Measurements from ENCODE around the gene EIF3K.
A peak's percentile ranks its signal among the peaks of the same experiment; 100 is the strongest.

Gene EIF3K

GRCh38 chr19:38669552-38669951 lies 50.6 kb downstream of the EIF3K start:
- DNase-seq, result no peak

DNA sequence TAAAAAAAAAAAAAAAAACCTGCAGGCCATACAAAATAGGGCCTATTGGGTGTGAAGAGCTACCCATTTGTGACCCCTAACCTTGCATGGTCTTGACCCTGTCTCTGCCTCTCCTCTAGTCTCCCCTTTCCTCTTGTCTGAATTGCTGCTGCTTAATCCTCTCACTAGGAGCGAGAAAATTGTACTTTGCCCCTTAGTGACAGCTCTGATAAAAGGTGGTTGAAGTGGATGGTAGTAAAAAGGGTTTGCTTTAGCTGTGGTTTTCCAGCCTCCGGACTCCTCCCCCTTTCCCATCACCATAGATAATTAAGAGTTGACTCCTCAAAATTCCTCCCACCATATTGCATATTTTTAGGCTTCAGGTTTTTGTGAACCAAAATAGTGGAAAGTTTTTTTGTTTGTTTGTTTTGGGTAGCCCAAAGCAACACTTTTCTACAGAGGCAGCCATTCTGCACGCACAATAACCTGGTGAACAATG lies 52.0 kb downstream of the EIF3K start:
- no peak for DNase-seq

DNA sequence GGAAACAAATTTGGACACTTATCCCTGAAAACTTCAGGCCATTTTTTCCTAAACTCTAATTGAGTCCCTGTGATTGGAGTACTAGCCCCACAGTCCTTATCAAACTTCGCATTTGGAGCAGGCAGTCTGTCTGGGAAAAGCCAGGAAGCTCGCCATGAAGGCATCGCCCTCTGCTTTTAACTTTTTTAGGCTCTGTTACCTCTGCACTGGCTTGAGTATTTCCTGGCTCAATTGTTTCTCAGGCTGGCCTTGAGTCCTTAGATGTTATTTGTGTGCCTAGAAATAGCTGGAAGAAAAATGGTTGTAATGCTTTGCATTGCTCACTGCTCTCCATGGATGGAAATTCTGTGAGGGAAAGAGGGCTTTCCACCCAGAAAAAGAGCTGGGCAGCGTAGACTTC lies 52.7 kb downstream of the EIF3K start:
- DNase-seq, result no peak

DNA sequence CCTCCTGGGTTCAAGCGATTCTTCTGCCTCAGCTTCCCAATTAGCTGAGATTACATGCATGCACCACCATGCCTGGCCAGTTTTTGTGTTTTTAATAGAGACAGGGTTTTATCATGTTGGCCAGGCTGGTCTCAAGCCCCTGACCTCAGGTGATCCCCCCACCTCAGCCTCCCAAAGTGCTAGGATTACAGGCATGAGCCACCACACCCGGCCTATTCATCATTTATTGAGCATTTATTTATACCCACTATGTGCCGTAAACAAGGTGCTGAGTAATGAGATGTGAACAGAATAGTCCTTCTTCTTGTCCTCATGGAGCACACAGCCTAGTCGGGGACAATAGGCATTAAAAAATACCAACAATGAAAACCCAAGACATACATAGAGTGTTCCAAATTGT lies 54.0 kb downstream of the EIF3K start:
- no peak for DNase-seq

DNA sequence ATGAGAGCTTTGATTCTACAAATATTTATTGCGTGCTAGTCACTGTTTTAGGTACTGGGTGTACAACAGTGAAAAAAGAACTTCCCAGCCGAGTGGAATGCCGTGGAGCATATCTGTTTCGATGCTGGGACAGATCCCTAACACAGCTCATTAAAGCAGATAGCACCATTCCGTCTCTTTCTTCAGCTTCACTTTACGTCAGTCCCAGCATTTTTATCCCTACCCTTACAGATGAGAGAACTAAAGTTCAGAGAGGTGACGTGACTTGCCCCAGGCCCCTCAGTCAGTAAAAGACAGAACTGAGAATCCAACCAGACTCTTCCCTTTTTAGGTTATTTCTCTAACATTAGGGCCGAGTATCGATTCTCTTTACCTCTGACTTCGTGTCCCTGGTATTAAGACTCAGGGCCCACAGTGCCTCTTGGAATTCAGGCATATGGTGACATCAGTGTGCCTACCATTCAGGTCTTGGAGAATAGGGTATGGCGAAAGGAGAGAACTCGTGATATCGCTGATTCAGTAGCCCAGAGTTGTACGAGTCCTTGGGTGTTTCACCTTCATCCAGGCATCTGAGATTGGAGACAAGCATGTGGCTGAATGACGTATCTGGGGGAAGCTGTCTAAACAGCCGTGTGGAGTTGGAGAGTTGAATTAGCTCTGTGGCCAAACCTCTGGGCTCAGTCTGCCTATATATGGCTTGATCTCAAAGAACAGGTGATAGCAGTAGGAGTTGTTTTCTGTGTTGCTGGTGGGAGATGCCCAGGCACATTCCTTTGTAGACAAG lies 55.6 kb downstream of the EIF3K start:
- DNase-seq, result no peak

GRCh38 chr19:38675611-38676010 lies 56.6 kb downstream of the EIF3K start:
- no peak for DNase-seq

DNA sequence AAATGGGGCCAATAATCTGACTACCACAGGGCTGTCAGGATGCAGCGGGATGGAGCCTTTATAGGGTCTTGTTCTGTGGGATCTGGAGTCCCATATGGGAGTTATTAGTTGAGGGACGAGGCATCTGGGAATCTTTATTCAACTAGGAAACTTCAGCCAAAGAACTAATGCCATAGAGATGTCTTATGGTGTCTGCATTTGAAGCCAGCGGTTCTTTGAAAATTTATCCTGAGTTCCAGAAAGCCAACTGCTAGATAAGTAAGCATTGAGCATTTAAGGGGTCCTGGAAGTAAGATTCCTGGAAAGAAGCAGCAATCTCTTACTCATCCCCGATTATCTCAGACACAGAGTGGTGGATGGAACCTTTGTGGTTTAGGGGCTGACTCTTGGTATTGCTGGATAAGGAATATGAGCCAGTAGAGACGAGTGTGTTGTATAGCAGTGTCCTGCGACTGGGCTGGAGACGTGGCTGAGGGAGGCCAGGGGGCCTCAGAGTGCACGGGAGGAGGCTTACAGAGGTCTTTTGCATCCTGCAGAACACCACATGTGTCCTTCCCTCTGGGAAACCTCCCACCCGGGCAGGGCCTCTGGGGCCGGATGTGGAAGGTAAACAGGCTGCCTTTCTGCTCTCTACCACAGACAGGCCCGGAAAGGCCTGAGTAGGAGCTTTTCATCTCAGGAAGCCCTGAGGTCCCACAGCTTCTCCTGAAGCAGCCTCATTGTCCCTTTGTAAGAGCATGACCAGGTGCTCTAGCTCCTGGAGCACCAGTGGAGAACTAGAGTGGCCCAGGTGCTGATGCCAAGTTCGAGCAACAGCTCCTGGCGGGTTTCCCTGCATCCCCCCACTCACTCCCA lies 57.3 kb downstream of the EIF3K start:
- DNase-seq, result peak; percentile 61

- no peak for DNase-seq
Observed at GRCh38 chr19:38676878-38677646, 58.1 kb downstream of the EIF3K start.

DNA sequence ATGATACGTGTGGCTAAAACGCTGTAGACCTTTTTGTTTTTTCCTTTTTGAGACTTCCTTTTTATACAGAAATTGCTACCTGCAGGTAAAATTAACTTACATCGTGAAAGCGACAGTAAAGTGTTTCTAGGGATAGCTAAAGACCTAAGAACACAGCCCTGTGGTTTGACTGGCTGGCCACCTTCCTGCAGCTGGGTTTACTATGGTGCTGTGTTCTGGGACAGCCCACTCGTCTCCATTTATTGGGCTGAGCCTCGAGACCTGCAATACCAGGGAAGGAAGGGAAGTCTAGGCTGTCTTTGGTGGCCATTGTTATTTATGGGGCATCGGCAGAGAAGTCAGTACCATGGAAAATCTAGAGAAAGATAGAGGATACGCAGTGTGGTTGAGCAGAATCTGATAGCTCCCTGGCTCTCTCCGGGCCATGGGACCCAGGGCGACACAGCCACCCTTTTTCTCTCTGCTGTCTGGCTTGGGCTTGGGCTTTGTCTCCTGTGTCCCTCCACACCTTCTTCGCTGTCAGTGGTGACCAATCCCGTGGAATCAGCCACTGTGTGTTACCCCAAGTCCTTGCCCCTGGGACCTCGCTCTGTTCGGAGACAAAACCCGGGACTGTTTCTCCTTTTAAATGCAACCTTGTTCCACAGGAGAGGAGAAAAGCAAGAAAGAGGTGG lies 59.4 kb downstream of the EIF3K start:
- no peak for DNase-seq

DNA sequence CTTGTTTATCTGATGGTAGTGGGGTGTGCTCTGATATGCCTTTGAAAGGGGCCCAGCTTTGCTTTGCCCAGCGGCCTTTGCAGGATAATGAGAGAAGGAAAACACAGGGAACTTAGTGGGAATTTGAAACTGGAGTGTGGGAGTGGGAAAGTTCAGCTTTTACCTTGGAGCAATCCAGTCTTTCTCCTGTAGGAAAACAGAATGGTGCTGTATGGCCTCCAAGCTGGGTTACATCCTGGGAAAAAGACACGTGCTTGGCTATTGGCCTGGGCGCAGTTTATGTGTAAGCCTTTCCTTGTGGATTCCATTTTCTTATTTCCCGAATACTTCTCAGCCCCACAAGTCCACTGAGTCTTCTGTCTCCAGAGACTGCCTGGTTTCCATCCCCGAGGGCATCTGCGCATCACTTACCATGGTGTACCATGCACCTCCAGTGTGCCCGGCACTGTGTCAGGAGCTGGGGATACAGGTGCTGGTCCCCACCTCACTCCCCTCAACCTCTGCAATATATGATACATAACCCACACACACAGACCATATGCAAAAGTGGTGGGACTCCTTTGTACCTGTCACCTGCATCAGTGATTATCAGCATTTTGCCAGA lies 60.0 kb downstream of the EIF3K start:
- DNase-seq, result no peak

GRCh38 chr19:38679839-38680238 lies 60.9 kb downstream of the EIF3K start:
- no peak for DNase-seq

GRCh38 chr19:38682195-38682867 lies 63.3 kb downstream of the EIF3K start:
- DNase-seq, result no peak

- no peak for DNase-seq
Observed at GRCh38 chr19:38682872-38683392, 63.9 kb downstream of the EIF3K start.

DNA sequence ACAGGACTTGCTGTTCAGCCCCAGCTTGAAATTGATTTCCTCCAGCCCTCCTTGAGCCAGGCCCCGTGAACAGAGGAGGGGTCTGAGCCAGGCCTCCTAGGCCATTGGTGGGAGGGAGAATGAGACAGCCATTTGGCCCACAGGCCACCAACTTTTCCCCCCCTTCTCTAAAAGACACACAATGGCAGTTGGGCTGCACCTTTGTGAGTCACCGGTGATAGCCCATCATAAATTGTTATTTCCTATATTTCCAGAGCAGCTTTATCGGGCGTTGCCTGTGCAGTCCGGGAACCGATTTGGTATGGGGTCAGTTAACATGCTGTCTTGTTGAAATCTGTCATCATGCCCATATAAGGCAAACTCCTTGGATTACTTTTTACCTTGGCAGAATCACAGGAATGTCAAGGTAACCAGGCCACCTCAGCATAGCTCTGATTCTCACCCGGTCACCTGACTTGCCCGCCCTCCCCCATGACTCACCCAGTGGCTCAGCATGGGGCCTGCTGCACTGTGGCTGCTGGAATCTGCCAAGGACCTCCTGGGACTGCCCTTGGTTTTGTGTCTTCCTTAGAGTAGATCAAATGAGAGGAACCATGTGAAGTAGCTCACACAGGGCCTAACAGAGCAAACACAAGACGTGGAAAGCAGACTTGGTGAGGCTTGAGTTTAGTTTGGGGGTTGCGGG lies 64.5 kb downstream of the EIF3K start:
- peak; percentile 69 for DNase-seq

DNA sequence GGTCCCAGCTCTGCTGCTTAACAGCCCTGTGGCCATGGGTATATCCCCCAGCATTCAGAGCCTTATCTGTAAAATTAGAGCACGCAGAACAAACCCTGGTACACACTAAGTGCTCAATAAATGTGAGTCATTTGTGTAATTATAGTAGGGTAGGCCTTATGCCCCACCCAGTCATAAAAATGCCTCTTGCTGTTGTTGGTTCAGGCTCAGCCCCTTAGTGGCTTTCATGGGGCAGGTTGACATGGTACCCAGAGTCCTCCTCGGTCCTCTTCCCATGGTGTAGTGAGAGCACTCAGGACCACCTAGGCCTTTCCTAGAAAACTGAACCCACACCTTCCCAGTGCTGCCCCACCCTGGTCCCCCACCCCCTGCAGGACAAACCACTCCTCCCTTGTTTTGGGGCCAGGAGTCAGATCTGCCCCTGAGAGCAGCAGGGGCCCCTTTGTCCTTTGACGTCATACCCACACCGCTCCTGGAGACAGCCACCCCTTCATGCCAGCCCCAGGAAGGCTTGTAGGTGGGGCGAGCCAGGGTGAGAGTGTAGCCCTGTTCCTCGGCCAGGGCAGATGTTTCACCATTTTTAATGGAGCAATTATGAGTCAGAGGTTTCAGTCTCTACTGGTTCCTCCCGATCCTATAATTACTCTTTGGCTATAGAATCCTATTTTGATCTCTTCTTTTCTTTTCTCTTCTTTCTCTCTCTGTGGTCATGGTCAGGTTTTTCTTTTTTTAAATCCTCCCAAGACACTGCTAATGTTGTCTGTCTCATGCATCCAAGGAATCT lies 65.3 kb downstream of the EIF3K start:
- DNase-seq, result peak; percentile 71

DNA sequence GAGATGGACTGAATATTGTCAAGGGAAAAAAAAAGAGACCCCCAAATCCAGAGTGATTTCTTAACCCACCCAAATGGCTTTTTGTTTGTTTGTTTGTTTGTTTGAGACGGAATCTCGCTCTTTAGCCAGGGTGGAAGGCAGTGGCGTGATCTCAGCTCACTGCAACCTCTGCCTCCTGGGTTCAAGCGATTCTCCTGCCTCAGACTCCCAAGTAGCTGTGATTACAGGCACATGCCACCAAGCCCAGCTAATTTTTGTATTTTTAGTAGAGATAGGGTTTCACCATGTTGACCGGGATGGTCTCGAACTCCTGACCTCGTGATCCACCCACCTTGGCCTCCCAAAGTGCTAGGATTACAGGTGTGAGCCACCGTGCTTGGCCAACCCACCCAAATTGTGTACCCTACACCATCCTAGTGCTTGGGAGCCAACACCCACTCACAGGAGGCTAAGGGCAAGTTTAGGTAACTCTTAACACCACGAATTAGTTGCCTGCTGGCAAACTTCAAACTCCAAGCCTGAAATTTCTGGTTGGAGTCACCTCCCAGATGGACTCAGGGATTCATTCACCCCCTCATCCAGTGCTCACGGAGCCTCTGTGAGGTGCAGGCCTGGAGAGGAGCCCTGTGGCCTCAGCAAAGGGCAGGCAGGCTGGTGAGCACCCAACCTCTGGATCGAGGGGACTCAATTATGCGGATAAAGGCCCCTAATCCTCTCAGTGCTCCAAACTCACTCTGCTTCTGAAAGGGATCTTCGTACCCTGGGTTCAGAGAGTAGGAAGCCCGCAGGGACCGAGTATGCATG lies 66.1 kb downstream of the EIF3K start:
- no peak for DNase-seq

DNA sequence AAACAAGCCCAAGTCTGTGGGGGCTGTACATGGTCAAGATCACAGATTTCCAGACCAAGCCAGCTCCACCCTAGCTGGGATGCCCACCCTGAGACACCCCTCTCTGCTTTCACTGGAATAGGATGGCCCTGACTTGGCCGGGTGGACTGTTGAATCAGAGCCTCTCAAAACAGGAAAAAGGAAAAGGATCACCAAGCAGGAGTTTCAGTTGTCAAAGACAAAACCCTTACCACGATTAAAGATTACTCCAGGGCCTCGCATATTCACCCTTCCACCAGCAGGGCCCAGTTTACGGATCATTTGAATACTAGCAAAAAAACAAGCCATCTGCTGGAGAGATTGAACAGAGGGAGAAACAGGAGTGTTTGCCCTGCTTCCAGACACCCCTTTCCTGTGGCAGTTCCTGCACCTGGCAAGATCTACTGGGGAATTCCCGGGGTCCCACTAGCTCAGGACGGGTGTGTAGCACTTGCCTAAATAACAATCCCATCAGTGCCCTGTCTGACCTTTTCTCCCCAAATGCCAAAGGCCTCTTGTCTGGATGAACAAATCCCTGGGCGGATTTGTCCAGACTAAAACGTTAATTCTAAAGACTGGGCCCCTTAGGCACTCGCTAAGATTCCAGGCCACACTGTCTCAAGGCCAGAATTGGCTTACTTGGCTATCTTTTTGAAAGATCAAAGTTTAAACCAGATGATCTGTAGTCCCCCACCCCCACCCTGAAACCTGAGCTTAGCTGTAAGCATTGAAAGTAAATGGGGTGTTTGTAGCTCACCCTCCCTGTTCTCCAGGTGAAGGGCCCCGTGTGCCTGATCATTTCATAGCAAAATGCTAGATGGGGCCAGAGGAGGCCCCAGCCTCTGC lies 66.9 kb downstream of the EIF3K start:
- DNase-seq, result no peak

GRCh38 chr19:38686530-38686888 lies 67.5 kb downstream of the EIF3K start:
- no peak for DNase-seq

Data from femur (tissue), 1 donor.